Kidney (tissue), 14 donors: ENCODE data around the gene KLHL8. TPM values are rescaled to one million over a fixed set of nuclear protein-coding genes. Genes with fewer than 3 reads are reported as not detected.

ENCODE experiments used
- DNase-seq, 5 donors: peaks; one replicate each; pipeline ENCODE4 v3.0.0-alpha.2; 2013 to 2020
- FAIRE-seq: peaks from 2 replicates; lab custom pipeline; 2012; peaks lifted over from hg19 to GRCh38; lab: Jason Lieb, UNC
- H3K27ac ChIP-seq, 2 donors: one replicate each; pipeline ENCODE4 v1.7.0; 2013; ENCODE audit warnings: low read depth in 2 of 2, low read length in 2 of 2, inconsistent platforms in 1 of 2
- H3K27me3 ChIP-seq: one replicate; pipeline ENCODE4 v1.7.1; 2013; ENCODE audit warnings: low read length, inconsistent platforms; ENCODE audit not compliant: control insufficient read depth, insufficient read depth
- H3K36me3 ChIP-seq, 3 donors: one replicate each; pipeline versions ENCODE4 v1.7.0 to v1.7.1; 2013; ENCODE audit warnings: low read length in 3 of 3, control low read depth in 1 of 3, inconsistent platforms in 1 of 3; ENCODE audit not compliant: insufficient read depth in 3 of 3, control insufficient read depth in 2 of 3
- H3K4me1 ChIP-seq, 3 donors: one replicate each; pipeline versions ENCODE4 v1.7.0 to v1.7.1; 2013; ENCODE audit warnings: low read length in 3 of 3, inconsistent platforms in 1 of 3, low read depth in 1 of 3; ENCODE audit not compliant: control insufficient read depth in 2 of 3, insufficient read depth in 2 of 3
- H3K4me3 ChIP-seq, 3 donors: one replicate each; pipeline versions ENCODE4 v1.7.0 to v1.8.1; 2013; ENCODE audit warnings: low read length in 3 of 3, control low read depth in 1 of 3, inconsistent platforms in 1 of 3
- H3K9ac ChIP-seq, 3 donors: one replicate each; pipeline versions ENCODE4 v1.7.0 to v1.7.1; 2013; ENCODE audit warnings: low read length in 3 of 3, control low read depth in 1 of 3, inconsistent platforms in 1 of 3
- H3K9me3 ChIP-seq, 3 donors: one replicate each; pipeline versions ENCODE4 v1.7.0 to v1.7.1; 2013; ENCODE audit warnings: low read length in 3 of 3, control low read depth in 1 of 3, inconsistent platforms in 1 of 3; ENCODE audit not compliant: control insufficient read depth in 2 of 3, insufficient read depth in 1 of 3
- intact Hi-C: fragments of 100-400 bp; cut with DNase I; formaldehyde crosslinking; loops from one replicate; pipeline ENCODE4 v1.11.1; 2022
- polyA plus RNA-seq: library from polyadenylated mRNA; stranded (reverse); fragments of 350-450 nt; fragmentation: Illumina TruSeq; extraction: RNeasy Lipid Tissue Mini Kit (QIAGEN cat#74804); gene quantifications from one replicate; pipeline ENCODE4 v1.2.3, GENCODE V29; 2014; ENCODE audit warnings: low read depth, low replicate concordance; ENCODE audit not compliant: insufficient read depth
- total RNA-seq: library from RNA; stranded (reverse); fragmentation: NEBNext Ultra II Directional; extraction: Animal tissue kit (Norgen Biotek cat#: 25700); gene quantifications from one replicate; pipeline ENCODE4 v1.2.1, GENCODE V29; 2021
- TF ChIP-seq, protein P1 (sequence below): IDR thresholded peaks from 3 replicates; pipeline ENCODE4 v1.5.1; 2012; ENCODE audit warnings: mild to moderate bottlenecking, moderate library complexity, borderline replicate concordance; ENCODE audit not compliant: insufficient read depth; ENCODE audit errors: extremely low read depth
- donor health status: control.
- donor health status: control.
- donor health status: control.
- donor health status: control.
- donor health status: control.
- donor health status: DM: yes; HTN: yes; CAD: no.
- donor health status: Normal renal cell carcinoma (clear cell type).

KLHL8 gene
- total and polyA plus RNA-seq, 2 donors from 2014 or later, result 5.9 to 14.6 TPM

DNA sequence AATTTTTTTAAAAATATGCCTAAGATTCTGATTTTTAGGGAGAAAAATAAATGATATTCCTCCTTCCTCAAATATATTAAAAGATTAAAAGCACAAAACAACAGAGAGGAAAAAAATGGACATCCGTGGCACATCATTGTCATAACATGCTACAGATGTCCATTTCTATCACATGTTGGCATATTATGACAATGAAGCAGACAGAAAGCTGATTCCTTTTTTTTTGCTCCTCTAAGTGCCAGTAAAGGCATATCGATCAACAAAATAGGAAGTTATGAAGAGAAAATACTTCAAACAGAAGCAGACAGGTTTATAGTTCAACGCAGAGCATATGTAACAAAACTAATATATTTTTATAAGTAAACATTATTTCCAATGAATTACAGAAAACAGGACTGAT lies 11.2 kb downstream of the KLHL8 start:
- peaks cover 0 to 6% (median 0%) of the 10 kb centered on the region in 3 donors for H3K4me1 ChIP-seq
- DNase-seq (no peak), FAIRE-seq (no peak)
- no peaks in the 10 kb centered on the region for H3K36me3 ChIP-seq
- TF ChIP-seq, protein P1, sequence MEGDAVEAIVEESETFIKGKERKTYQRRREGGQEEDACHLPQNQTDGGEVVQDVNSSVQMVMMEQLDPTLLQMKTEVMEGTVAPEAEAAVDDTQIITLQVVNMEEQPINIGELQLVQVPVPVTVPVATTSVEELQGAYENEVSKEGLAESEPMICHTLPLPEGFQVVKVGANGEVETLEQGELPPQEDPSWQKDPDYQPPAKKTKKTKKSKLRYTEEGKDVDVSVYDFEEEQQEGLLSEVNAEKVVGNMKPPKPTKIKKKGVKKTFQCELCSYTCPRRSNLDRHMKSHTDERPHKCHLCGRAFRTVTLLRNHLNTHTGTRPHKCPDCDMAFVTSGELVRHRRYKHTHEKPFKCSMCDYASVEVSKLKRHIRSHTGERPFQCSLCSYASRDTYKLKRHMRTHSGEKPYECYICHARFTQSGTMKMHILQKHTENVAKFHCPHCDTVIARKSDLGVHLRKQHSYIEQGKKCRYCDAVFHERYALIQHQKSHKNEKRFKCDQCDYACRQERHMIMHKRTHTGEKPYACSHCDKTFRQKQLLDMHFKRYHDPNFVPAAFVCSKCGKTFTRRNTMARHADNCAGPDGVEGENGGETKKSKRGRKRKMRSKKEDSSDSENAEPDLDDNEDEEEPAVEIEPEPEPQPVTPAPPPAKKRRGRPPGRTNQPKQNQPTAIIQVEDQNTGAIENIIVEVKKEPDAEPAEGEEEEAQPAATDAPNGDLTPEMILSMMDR, result no peak
- no peaks in the 10 kb centered on the region for H3K27me3 ChIP-seq
- no peak overlapping the region for H3K9ac ChIP-seq
- no peaks in the 10 kb centered on the region for H3K9me3 ChIP-seq
- H3K4me3 ChIP-seq, result no peak overlapping the region
- intact Hi-C loops, result no loop called here
- no peak overlapping the region for H3K27ac ChIP-seq

DNA sequence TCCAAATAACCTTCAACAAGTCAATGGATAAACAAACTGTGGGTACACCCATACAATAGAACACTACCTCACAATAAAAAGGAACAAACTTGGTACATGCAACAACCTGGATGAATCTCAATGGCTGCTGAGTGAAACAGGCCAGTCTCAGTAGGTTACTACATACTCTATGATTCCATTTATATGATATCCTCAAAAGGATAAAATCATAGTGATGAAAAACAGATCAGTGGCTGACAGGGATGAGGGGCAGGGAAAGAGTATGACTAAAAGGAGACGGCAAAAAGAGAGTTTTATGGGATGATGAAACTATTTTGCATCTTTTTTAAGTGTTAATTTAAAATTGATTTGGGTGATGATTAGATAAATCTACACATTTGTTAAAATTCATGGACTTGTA lies 15.9 kb downstream of the KLHL8 start:
- Histone ChIP-seq H3K27me3 (no peaks in the 10 kb centered on the region), H3K27ac (no peak overlapping the region), H3K9ac (no peak overlapping the region), H3K9me3 (no peaks in the 10 kb centered on the region), H3K4me3 (no peak overlapping the region), H3K36me3 (no peaks in the 10 kb centered on the region), H3K4me1 (no peaks in the 10 kb centered on the region)
- intact Hi-C loops, result no loop called here
- TF ChIP-seq, protein P1, result no peak
- FAIRE-seq, result no peak
- DNase-seq, result no peak

DNA sequence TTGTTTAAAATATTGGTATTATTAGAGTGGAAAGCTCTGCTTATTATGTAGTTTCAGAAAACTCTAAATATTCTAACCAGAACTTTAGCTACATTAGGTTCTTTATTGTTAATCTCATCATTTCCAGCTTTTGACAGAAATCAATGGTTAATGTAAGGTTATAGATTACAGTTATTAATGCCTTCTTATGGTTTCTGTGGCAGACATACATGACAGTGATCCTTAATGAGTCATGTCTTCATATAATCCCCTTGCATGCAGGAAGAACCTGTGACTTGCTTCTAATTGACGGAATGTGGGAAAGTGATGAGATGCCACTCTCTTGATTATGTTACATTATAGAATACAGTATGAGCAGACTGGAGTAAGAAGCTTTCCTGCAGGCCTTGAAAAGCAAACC lies 23.5 kb downstream of the KLHL8 start:
- DNase-seq (no peak), FAIRE-seq (no peak)
- Histone ChIP-seq H3K4me1 (no peaks in the 10 kb centered on the region), H3K9ac (no peak overlapping the region), H3K27me3 (no peaks in the 10 kb centered on the region), H3K36me3 (no peaks in the 10 kb centered on the region), H3K27ac (no peak overlapping the region), H3K9me3 (no peaks in the 10 kb centered on the region), H3K4me3 (no peak overlapping the region)
- TF ChIP-seq, protein P1, result no peak
- intact Hi-C loops, result no loop called here

DNA sequence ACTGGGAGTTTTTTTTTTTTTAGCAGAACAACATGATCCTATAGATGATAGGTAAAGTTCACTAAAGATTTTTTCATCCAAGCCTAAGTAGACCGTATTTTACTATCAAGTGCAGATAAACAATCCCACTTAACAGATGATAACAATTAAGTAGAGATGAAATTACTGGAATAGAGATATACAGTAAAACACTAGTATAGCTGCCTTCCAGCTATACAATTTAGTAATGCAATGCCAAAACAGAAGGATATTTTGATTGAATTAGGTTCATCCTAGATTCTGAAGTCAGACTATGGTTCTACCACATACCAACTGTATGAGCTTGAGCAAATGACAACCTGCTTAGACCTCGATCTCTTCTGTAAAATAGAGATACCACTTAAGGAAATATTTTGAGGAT lies 24.3 kb downstream of the KLHL8 start:
- no peak overlapping the region for H3K4me3 ChIP-seq
- TF ChIP-seq, protein P1, result no peak
- H3K4me1 ChIP-seq, result no peaks in the 10 kb centered on the region
- no peaks in the 10 kb centered on the region for H3K9me3 ChIP-seq
- no peaks in the 10 kb centered on the region for H3K27me3 ChIP-seq
- intact Hi-C loops, result no loop called here
- FAIRE-seq (no peak), DNase-seq (no peak)
- no peak overlapping the region for H3K27ac ChIP-seq
- no peak overlapping the region for H3K9ac ChIP-seq
- no peaks in the 10 kb centered on the region for H3K36me3 ChIP-seq
